WI38 (cell line): ENCODE results near the gene ZNF205.

Experiments
- H3K4me3 ChIP-seq: 2 replicates; pipeline ENCODE4 v1.5.1; 2011; ENCODE audit warnings: low read depth, mild to moderate bottlenecking, control low read depth, low read length
- TF ChIP-seq, protein P1 (sequence below): IDR thresholded peaks from 2 replicates; pipeline ENCODE4 v1.5.1; 2012; ENCODE audit warnings: low read depth, mild to moderate bottlenecking, control low read depth, low read length

The ZNF205 gene

DNA sequence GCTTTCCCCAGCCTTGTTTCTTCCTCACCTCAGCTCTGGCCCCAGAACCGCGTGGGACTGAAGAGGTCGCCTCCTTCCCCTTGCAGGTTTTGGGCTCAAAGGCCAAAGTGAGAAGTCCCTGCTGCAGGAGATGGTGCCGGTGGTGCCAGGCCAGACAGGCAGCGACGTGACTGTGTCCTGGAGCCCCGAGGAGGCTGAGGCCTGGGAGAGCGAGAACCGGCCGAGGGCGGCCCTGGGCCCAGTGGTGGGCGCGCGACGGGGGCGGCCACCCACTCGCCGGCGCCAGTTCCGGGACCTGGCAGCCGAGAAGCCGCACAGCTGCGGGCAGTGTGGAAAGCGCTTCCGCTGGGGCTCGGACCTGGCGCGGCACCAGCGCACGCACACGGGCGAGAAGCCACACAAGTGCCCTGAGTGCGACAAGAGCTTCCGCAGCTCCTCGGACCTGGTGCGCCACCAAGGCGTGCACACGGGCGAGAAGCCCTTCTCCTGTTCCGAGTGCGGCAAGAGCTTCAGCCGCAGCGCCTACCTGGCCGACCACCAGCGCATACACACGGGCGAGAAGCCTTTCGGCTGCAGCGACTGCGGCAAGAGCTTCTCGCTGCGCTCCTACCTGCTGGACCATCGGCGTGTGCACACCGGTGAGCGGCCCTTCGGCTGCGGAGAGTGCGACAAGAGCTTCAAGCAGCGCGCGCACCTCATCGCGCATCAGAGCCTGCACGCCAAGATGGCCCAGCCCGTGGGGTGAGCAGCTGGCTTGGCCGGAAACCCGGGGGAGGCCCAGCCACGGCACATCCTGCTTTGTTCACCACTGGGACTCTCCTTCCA lies 28.4 kb downstream of the ZNF205 start:
- no peak overlapping the region for H3K4me3 ChIP-seq
- TF ChIP-seq, protein P1, sequence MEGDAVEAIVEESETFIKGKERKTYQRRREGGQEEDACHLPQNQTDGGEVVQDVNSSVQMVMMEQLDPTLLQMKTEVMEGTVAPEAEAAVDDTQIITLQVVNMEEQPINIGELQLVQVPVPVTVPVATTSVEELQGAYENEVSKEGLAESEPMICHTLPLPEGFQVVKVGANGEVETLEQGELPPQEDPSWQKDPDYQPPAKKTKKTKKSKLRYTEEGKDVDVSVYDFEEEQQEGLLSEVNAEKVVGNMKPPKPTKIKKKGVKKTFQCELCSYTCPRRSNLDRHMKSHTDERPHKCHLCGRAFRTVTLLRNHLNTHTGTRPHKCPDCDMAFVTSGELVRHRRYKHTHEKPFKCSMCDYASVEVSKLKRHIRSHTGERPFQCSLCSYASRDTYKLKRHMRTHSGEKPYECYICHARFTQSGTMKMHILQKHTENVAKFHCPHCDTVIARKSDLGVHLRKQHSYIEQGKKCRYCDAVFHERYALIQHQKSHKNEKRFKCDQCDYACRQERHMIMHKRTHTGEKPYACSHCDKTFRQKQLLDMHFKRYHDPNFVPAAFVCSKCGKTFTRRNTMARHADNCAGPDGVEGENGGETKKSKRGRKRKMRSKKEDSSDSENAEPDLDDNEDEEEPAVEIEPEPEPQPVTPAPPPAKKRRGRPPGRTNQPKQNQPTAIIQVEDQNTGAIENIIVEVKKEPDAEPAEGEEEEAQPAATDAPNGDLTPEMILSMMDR, result no peak

DNA sequence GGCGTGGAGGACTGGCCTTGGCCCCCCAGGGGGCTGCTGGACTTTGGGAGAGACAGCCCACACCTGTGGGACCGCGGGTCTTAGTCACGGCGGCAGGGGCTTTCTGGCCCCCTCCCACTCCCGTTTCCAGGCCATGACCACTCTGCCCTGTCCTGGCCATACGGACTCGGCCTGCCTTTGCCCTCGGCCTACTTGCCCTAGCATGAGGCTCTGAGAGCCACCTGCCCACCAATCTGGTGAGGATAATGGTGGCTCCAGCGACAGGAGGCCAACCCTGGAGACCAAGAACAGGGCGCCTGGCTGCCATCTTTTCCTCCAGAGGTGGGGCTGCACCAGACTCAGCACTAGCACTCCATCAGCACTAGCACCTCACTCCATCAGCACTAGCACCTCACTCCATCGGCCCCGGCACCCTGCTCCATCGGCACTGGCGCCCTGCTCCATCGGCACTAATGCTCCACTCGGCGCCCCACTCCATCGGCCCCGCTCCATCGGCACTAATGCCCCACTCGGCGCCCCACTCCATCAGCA lies 29.5 kb downstream of the ZNF205 start:
- H3K4me3 ChIP-seq, result no peak overlapping the region
- TF ChIP-seq, protein P1, result no peak

DNA sequence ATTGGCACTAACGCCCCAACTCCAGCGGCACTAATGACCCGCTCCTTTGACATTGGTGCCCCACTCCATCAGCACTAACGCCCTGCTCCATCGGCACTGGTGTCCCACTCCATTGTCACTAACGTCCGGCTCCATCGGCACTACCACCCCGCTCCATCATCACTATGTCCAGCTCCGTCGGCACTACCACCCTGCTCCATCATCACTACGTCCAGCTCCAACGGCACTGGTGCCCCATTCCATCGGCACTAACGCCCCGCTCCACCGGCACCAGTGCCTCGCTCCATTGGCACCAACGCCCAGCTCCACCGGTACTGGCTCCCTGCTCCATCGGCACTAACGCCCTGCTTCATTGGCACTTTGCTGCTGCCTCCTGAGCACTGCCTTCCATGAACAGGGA lies 29.9 kb downstream of the ZNF205 start:
- TF ChIP-seq, protein P1, result no peak
- no peak overlapping the region for H3K4me3 ChIP-seq

DNA sequence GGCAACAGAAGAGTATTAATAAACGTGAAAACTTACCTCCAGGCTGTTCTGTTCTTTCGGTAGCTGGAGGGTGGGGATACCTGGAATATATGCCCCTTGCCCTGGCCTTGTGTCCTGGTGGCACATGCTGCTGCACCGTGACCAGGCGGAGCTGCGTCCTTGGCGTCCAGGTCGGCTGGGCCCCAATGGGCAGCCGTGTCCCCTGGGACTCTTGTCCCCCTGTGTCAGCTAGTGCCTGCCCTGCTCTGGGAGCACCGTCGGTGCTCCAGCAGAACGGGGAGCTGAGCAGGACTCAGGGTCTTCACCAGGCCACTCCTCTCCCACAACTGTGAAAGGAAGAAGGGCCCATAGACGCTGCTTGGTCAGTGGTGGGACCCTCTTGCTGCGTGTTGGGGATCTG lies 30.4 kb downstream of the ZNF205 start:
- TF ChIP-seq, protein P1, result no peak
- no peak overlapping the region for H3K4me3 ChIP-seq

DNA sequence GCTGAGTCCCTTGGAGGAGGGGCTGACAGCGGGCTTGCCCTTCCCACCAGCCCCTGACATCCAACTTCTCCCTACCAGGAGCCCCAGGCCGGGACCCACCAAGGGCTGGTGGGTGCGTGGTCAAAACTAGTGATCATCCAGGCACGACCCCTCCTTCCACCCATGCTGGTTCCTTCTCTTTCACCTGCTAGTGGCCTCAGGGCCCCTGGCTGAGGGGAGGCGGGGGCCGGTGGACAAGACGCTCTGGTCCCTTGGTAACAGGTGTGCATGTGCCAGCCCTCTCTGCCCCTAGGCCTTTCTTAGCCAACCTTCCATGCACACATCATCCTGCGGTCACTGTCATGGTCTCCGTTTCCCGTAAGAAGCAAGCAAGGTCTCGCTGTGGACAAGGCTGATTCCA lies 30.8 kb downstream of the ZNF205 start:
- TF ChIP-seq, protein P1, result no peak
- H3K4me3 ChIP-seq, result no peak overlapping the region

DNA sequence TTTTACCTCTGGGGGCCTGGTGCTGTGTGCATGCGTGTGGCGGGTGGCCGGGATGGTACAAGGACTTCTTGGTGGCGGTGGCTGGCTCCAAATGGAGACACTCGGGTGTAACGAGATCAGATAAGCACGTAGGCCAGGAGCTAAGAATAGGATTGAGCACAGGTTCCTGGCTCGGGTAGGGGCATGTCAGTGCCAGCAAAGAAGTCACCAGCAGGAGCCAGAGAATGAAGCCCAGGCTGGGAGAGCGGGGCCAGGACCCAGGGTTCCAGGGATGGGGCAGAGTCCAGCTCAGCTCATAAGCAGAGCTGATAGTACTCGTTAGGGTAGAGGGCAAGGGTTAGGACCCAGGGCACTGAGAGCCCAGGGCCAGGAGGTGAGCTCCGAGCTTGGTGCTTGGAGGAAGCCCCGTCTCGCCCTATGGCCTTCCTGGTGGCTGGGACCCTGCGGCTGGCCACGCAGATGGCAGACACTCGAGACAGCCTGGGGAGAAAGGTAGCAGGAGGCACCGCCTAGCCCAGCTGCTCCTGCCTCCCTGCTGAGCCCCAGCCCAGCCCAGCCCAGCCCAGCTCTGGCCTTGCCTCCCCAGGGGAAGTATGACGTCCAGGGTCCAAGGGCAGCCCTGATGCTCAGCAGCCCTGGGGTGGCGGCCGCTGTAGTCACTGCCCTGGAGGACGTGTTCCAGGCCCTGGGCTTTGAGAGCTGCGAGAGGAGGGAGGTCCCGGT lies 31.4 kb downstream of the ZNF205 start:
- TF ChIP-seq, protein P1, result no peak
- H3K4me3 ChIP-seq, result no peak overlapping the region
